Chondrocyte (in vitro differentiated cells): ENCODE measurements around the gene CLCNKA. TPM values are rescaled to one million over a fixed set of nuclear protein-coding genes. Genes with fewer than 3 reads are reported as not detected.

ENCODE experiments used
- DNase-seq: peaks from one replicate; pipeline ENCODE4 v3.0.0; 2021; ENCODE audit warnings: mixed read lengths, low spot score
- H3K27ac Mint-ChIP-seq: one replicate; pipeline ENCODE4 v1.8.0; 2021; ENCODE audit warnings: mild to moderate bottlenecking, moderate library complexity, mixed read lengths; ENCODE audit not compliant: unreplicated experiment
- H3K27me3 Mint-ChIP-seq: 2 replicates; pipeline ENCODE4 v1.8.0; 2021; ENCODE audit warnings: low read depth, mixed read lengths
- H3K36me3 Mint-ChIP-seq: 2 replicates; pipeline ENCODE4 v1.8.0; 2021; ENCODE audit warnings: low read depth, mixed read lengths
- H3K4me1 Mint-ChIP-seq: 2 replicates; pipeline ENCODE4 v1.8.0; 2021; ENCODE audit warnings: low read depth, mild to moderate bottlenecking, mixed read lengths
- H3K4me3 Mint-ChIP-seq: one replicate; pipeline ENCODE4 v1.8.0; 2021; ENCODE audit warnings: mild to moderate bottlenecking, moderate library complexity, mixed read lengths; ENCODE audit not compliant: unreplicated experiment
- H3K9me3 Mint-ChIP-seq: 2 replicates; pipeline ENCODE4 v1.8.0; 2021; ENCODE audit warnings: low read depth, mixed read lengths
- total RNA-seq: library from RNA; stranded (reverse); gene quantifications from 3 replicates; pipeline ENCODE4 v1.2.1, GENCODE V29; 2021
- TF ChIP-seq, protein P1 (sequence below): fragments of 200-600 bp; sonication (generic); IDR thresholded peaks from 2 replicates; pipeline ENCODE4 v1.5.0; 2021; ENCODE audit warnings: antibody characterized with exemption, mild to moderate bottlenecking, moderate library complexity

The CLCNKA gene
- total RNA-seq, 1 donor from 2014 or later: 0.12 TPM

DNA sequence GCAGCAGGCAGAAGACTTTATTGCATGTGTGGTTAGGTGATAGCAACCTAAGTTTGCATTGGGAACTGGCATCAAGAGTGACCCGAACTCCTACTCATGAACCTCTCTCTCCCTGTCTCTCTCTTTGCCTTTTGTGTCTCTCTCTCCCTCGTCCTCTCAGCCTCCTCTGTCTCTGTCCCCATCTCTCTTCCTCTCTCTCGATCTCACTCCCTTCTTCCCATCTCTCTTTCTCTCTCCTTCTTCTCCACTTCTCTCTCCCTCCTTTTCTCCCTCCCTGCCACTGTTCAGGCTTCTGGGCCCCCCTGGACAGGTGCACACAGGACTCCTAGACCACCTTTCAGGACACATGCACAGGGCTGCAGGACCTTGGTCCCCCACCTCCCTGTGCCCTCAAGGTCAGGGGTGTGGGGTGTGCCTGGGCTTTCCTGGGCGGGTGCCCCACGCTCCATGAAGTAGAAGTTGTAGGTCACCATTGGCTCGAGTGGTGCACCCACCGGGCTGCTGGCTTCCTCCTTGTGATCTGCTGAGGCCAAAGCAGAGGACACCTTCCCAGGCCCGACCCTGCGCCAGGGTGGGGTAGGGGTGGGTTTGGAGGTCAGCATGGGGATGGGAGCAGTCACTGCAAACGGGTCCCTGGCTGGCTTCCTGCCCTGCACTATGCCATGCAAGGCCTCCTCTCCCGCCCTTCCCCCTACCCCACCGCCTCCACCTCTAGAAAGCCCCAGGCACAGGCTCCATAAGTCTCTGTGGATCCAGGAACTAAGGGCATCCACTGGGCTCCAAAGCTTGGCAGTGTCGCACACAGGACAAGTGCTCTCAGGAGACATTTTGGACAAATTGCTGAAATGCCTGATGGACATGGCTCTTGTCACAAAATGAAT is 32.7 kb upstream of the CLCNKA start:
- DNase-seq: no peak
- H3K4me3 Mint-ChIP-seq: no peak overlapping the region
- no peaks in the 10 kb centered on the region for H3K4me1 Mint-ChIP-seq
- H3K36me3 Mint-ChIP-seq: no peaks in the 10 kb centered on the region
- no peaks in the 10 kb centered on the region for H3K9me3 Mint-ChIP-seq
- H3K27me3 Mint-ChIP-seq: no peaks in the 10 kb centered on the region
- H3K27ac Mint-ChIP-seq: no peak overlapping the region
- TF ChIP-seq, protein P1, sequence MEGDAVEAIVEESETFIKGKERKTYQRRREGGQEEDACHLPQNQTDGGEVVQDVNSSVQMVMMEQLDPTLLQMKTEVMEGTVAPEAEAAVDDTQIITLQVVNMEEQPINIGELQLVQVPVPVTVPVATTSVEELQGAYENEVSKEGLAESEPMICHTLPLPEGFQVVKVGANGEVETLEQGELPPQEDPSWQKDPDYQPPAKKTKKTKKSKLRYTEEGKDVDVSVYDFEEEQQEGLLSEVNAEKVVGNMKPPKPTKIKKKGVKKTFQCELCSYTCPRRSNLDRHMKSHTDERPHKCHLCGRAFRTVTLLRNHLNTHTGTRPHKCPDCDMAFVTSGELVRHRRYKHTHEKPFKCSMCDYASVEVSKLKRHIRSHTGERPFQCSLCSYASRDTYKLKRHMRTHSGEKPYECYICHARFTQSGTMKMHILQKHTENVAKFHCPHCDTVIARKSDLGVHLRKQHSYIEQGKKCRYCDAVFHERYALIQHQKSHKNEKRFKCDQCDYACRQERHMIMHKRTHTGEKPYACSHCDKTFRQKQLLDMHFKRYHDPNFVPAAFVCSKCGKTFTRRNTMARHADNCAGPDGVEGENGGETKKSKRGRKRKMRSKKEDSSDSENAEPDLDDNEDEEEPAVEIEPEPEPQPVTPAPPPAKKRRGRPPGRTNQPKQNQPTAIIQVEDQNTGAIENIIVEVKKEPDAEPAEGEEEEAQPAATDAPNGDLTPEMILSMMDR: no peak

DNA sequence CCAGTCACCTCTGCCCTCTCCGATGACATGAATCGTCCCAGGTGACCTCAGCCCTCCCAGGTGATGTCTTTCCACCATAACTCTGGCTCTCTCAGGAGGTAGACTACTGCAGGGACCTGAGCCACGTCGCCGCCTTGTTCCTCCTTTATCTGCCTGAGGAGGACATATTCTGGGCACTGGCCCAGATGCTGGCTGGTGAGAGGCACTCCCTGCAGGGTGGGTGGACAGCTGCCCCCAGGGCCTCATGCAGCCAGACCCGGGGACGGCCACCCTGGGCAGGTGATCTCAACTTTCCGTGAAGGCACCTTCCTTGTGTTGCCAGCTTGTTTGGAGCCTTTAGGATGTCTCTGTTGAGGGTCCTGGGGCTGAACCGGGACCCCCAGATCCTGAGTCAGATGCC is 32.1 kb upstream of the CLCNKA start:
- no peak overlapping the region for H3K27ac Mint-ChIP-seq
- no peaks in the 10 kb centered on the region for H3K36me3 Mint-ChIP-seq
- no peak for DNase-seq
- H3K4me1 Mint-ChIP-seq: no peaks in the 10 kb centered on the region
- TF ChIP-seq, protein P1: no peak
- no peaks in the 10 kb centered on the region for H3K9me3 Mint-ChIP-seq
- H3K4me3 Mint-ChIP-seq: no peak overlapping the region
- H3K27me3 Mint-ChIP-seq: no peaks in the 10 kb centered on the region

DNA sequence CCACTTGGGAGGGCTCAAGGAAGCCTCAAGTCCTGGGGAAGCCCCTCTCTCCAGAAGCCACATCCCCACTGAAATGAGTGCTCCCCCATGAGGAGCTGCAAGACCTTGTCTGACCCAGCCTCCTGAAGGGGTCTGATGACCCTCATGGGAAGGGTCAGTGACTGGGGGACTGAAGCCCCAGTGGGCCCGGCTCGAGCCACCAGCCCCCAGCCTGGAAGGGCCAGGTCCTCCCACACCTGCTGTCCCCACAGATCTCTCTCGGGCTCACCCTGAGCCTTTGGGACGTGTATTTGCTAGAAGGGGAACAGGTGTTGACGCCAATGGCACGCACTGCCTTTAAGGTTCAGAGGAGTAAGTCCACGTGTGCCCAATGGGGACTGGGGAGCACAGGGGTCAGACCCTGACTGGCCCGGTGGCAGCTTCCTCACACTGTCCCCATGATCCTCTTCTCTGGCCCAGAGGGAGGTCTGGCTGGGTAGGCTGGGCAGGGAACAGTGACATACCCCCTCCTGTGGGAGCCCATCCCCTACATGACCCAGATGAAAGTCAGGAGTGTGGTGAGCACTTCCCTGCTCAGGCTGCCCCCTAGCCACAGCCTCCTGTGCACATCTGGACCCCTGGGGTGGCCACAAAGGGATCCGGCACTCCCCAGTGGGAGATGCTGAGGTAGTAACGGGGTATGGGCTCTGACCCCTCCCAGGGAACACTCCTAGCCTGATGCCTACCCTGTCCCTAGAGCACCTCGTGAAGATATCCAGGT is 30.2 kb upstream of the CLCNKA start:
- Mint-ChIP-seq H3K4me1 (no peaks in the 10 kb centered on the region), H3K27ac (no peak overlapping the region), H3K9me3 (no peaks in the 10 kb centered on the region), H3K36me3 (no peaks in the 10 kb centered on the region), H3K4me3 (no peak overlapping the region), H3K27me3 (no peaks in the 10 kb centered on the region)
- DNase-seq: no peak
- TF ChIP-seq, protein P1: no peak

DNA sequence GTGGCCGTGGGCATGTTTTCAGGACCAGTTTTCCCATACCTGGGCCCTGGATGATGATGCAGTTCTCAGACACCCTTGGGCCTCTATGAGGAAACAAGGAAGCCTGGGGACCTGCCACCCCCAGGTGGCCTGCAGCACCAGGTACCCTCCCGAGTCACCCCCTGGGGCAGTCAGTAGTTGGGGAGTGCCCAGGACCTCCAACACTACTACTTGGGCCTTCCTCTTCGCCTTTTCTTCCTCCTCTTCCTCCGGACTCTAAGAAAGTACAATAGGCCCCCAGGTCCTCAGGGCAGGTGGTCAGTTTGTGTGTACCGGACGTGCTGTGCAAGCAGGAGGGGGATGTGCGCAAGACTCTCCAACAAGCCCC is 29.7 kb upstream of the CLCNKA start:
- H3K4me3 Mint-ChIP-seq: no peak overlapping the region
- TF ChIP-seq, protein P1: no peak
- DNase-seq: no peak
- no peak overlapping the region for H3K27ac Mint-ChIP-seq
- H3K4me1 Mint-ChIP-seq: no peaks in the 10 kb centered on the region
- H3K27me3 Mint-ChIP-seq: no peaks in the 10 kb centered on the region
- H3K36me3 Mint-ChIP-seq: no peaks in the 10 kb centered on the region
- no peaks in the 10 kb centered on the region for H3K9me3 Mint-ChIP-seq
